GM23338 (cell line): Measurements from ENCODE around the gene LONRF2. TPM values are rescaled to one million over a fixed set of nuclear protein-coding genes. Genes with fewer than 3 reads are reported as not detected.

ENCODE experiments used
- ATAC-seq: fragments of 200-7000 bp; cut with Tn5 transposase; 3 replicates; pipeline ENCODE4 v1.9.1; 2020
- DNase-seq: peaks from one replicate; pipeline ENCODE4 v3.0.0-alpha.2; 2015; ENCODE audit warnings: low spot score
- H2AFZ ChIP-seq: fragments of 200-600 bp; sonication (generic); 2 replicates; pipeline ENCODE4 v1.8.0; 2016; ENCODE audit warnings: antibody characterized with exemption, mild to moderate bottlenecking, moderate library complexity
- H3F3A ChIP-seq: fragments of 200-600 bp; sonication (generic); replicated peaks from 2 replicates; pipeline ENCODE4 v1.8.0; 2017; ENCODE audit warnings: antibody characterized with exemption, mixed run types, low read depth
- H3K27ac ChIP-seq: fragments of 200-600 bp; sonication (generic); 2 replicates; pipeline ENCODE4 v1.6.1; 2016; ENCODE audit warnings: low read depth
- H3K27me3 ChIP-seq: fragments of 200-600 bp; sonication (generic); 2 replicates; pipeline ENCODE4 v1.8.0; 2016; ENCODE audit warnings: mild to moderate bottlenecking, mixed run types, moderate library complexity; ENCODE audit not compliant: insufficient read depth
- H3K36me3 ChIP-seq: fragments of 200-600 bp; sonication (generic); 2 replicates; pipeline ENCODE4 v1.8.0; 2016; ENCODE audit warnings: mild to moderate bottlenecking; ENCODE audit not compliant: insufficient read depth
- H3K4me1 ChIP-seq: fragments of 200-600 bp; sonication (generic); 2 replicates; pipeline ENCODE4 v1.8.0; 2016; ENCODE audit warnings: mild to moderate bottlenecking, moderate library complexity; ENCODE audit not compliant: insufficient read depth
- H3K4me2 ChIP-seq: fragments of 200-600 bp; sonication (generic); 2 replicates; pipeline ENCODE4 v1.7.1; 2017; ENCODE audit warnings: mixed run types
- H3K4me3 ChIP-seq: fragments of 200-600 bp; sonication (generic); 2 replicates; pipeline ENCODE4 v1.6.1; 2016; ENCODE audit warnings: mixed run types
- H3K79me2 ChIP-seq: fragments of 200-600 bp; sonication (generic); replicated peaks from 2 replicates; pipeline ENCODE4 v1.8.0; 2017; ENCODE audit warnings: mild to moderate bottlenecking; ENCODE audit not compliant: insufficient read depth
- H3K9me2 ChIP-seq: fragments of 200-600 bp; sonication (generic); 2 replicates; pipeline ENCODE4 v1.8.0; 2017; ENCODE audit not compliant: insufficient read depth
- H4K20me1 ChIP-seq: fragments of 200-600 bp; sonication (generic); replicated peaks from 2 replicates; pipeline ENCODE4 v1.8.0; 2017; ENCODE audit warnings: mild to moderate bottlenecking; ENCODE audit not compliant: insufficient read depth
- H3K27ac Mint-ChIP-seq: 2 replicates; pipeline ENCODE4 v1.8.0; 2020; ENCODE audit warnings: inconsistent platforms, mild to moderate bottlenecking, moderate library complexity, mixed read lengths
- H3K27me3 Mint-ChIP-seq: 3 replicates; pipeline ENCODE4 v1.8.0; 2022; ENCODE audit warnings: low read depth, mild to moderate bottlenecking, moderate library complexity, mixed read lengths, inconsistent platforms; ENCODE audit not compliant: insufficient read depth, poor library complexity
- H3K36me3 Mint-ChIP-seq: 3 replicates; pipeline ENCODE4 v1.8.0; 2021; ENCODE audit warnings: low read depth, mild to moderate bottlenecking, inconsistent platforms, moderate library complexity, mixed read lengths
- H3K4me1 Mint-ChIP-seq: 3 replicates; pipeline ENCODE4 v1.8.0; 2020; ENCODE audit warnings: mild to moderate bottlenecking, inconsistent platforms, mixed read lengths
- H3K4me3 Mint-ChIP-seq: 3 replicates; pipeline ENCODE4 v1.8.0; 2021; ENCODE audit warnings: moderate library complexity, mild to moderate bottlenecking, inconsistent platforms, mixed read lengths
- H3K9me3 Mint-ChIP-seq: 3 replicates; pipeline ENCODE4 v1.8.0; 2020; ENCODE audit warnings: moderate library complexity, mild to moderate bottlenecking, inconsistent platforms, mixed read lengths
- CREB1 ChIP-seq: fragments of 250-450 bp; sonication (Bioruptor Pico); IDR thresholded peaks from 2 replicates; pipeline ENCODE4 v1.5.0; 2020; ENCODE audit warnings: low read depth, mild to moderate bottlenecking, moderate library complexity
- CTCF ChIP-seq, 2 experiments: fragments of 200-600 bp in 1 of 2; sonication (generic) in 1 of 2; conservative IDR thresholded peaks; 2 replicates each; pipeline versions ENCODE4 v1.5.1 to v1.6.1; 2016 to 2017; ENCODE audit warnings: antibody characterized with exemption in 2 of 2, low read depth in 2 of 2, mild to moderate bottlenecking in 2 of 2, moderate library complexity in 1 of 2
- ETS1 ChIP-seq: IDR thresholded peaks from 2 replicates; pipeline ENCODE4 v1.6.1; 2016; ENCODE audit warnings: antibody characterized with exemption
- EZH2 ChIP-seq: fragments of 200-600 bp; sonication (generic); IDR thresholded peaks from one replicate; pipeline ENCODE4 v1.8.0; 2017; ENCODE audit warnings: antibody characterized with exemption, mild to moderate bottlenecking, low read depth; ENCODE audit not compliant: unreplicated experiment
- EZH2phosphoT487 ChIP-seq: fragments of 200-600 bp; sonication (generic); IDR thresholded peaks from one replicate; pipeline ENCODE4 v1.8.1; 2018; ENCODE audit warnings: antibody characterized with exemption; ENCODE audit not compliant: unreplicated experiment
- JUNB ChIP-seq: IDR thresholded peaks from one replicate; pipeline ENCODE4 v1.6.1; 2016; ENCODE audit warnings: antibody characterized with exemption; ENCODE audit not compliant: unreplicated experiment
- NANOG ChIP-seq: IDR thresholded peaks from 2 replicates; pipeline ENCODE4 v1.6.1; 2016; ENCODE audit warnings: antibody characterized with exemption, borderline replicate concordance
- POLR2AphosphoS5 ChIP-seq: IDR thresholded peaks from 2 replicates; pipeline ENCODE4 v1.6.1; 2016; ENCODE audit warnings: antibody characterized with exemption, low read depth
- REST ChIP-seq: IDR thresholded peaks from one replicate; pipeline ENCODE4 v1.6.1; 2018; ENCODE audit warnings: antibody characterized with exemption; ENCODE audit not compliant: unreplicated experiment
- STAT1 ChIP-seq: IDR thresholded peaks from one replicate; pipeline ENCODE4 v1.6.1; 2016; ENCODE audit warnings: antibody characterized with exemption; ENCODE audit not compliant: unreplicated experiment
- ZNF114 ChIP-seq: fragments of 250-450 bp; sonication (Bioruptor Pico); IDR thresholded peaks from 2 replicates; pipeline ENCODE4 v1.5.0; 2020; ENCODE audit warnings: mild to moderate bottlenecking, moderate library complexity
- ZNF331 ChIP-seq: fragments of 250-450 bp; sonication (Bioruptor Pico); IDR thresholded peaks from 2 replicates; pipeline ENCODE4 v1.5.0; 2020; ENCODE audit warnings: low read depth, mild to moderate bottlenecking, moderate library complexity
- polyA plus RNA-seq: library from polyadenylated mRNA; unstranded; fragments of >200 nt; fragmentation: Nextera tagmentation; extraction: Ambion mirVana; gene quantifications from 2 replicates; pipeline ENCODE4 v1.2.1, GENCODE V29; 2016
- total RNA-seq: library from RNA; depleted of rRNA; stranded (reverse); fragments of >200 nt; shearing (Covaris generic); gene quantifications from 2 replicates; pipeline ENCODE4 v1.2.3, GENCODE V29; 2014

The LONRF2 gene
- total and polyA plus RNA-seq, 2 experiments from 2014 or later = 0.05 to 0.24 TPM

GRCh38 chr2:100235581-100235980, 86.7 kb downstream of the LONRF2 start (continued):
- no peak for TF ChIP-seq REST
- no peak for TF ChIP-seq ZNF331
- TF ChIP-seq POLR2AphosphoS5 = no peak
- TF ChIP-seq ETS1 = no peak
- no peak for TF ChIP-seq ZNF114 (CRISPR knock-in tag)
- no peak for TF ChIP-seq CREB1 (CRISPR knock-in tag)

GRCh38 chr2:100235098-100235497, 87.2 kb downstream of the LONRF2 start:
- H3K27me3 Mint-ChIP-seq = peaks cover 7% of the 10 kb centered on the region
- Histone ChIP-seq H3K27me3 (no peaks in the 10 kb centered on the region), H3F3A (no peaks in the 10 kb centered on the region), H3K9me2 (peaks cover 7% of the 10 kb centered on the region; the same call in 1 of the 2 replicates), H3K4me1 (peaks cover 6% of the 10 kb centered on the region; the same call in 1 of the 2 replicates), H3K79me2 (no peaks in the 10 kb centered on the region), H3K4me3 (no peak overlapping the region), H3K36me3 (no peaks in the 10 kb centered on the region), H4K20me1 (no peaks in the 10 kb centered on the region), H2AFZ (peak overlapping the region; percentile 76; the same call in 1 of the 2 replicates), H3K27ac (no peak overlapping the region), H3K4me2 (no peak overlapping the region)
- H3K36me3 Mint-ChIP-seq = no peaks in the 10 kb centered on the region
- peak; percentile 9 for DNase-seq
- H3K9me3 Mint-ChIP-seq = no peaks in the 10 kb centered on the region; the same call in 2 of the 3 replicates
- H3K27ac Mint-ChIP-seq = no peak overlapping the region
- ATAC-seq = peak; percentile 33
- no peak overlapping the region for H3K4me3 Mint-ChIP-seq
- peaks cover 36% of the 10 kb centered on the region for H3K4me1 Mint-ChIP-seq
- TF ChIP-seq ETS1 (no peak), EZH2phosphoT487 (no peak), POLR2AphosphoS5 (no peak), ZNF331 (no peak), CTCF (conservative IDR thresholded peaks at IDR 0.05; ENCODE audit: low read depth in 2 of 2) (no peak), EZH2 (no peak), STAT1 (no peak), REST (no peak), NANOG (no peak), JUNB (no peak), ZNF114 (CRISPR knock-in tag) (no peak)
